ENCODE data around the gene SFXN2. TPM values are rescaled to one million over a fixed set of nuclear protein-coding genes. Genes with fewer than 3 reads are reported as not detected.
A peak's percentile ranks its signal among the peaks of the same experiment; 100 is the strongest.

SFXN2 gene
- total and polyA plus RNA-seq, 4 donors = 3.2 to 8.3 (median 4.3) TPM

GRCh38 chr10:102762401-102763015 is 48.1 kb downstream of the SFXN2 start:
- intact Hi-C loops (cut with DNase I) = no loop called here
- DNase-seq (no peak), ATAC-seq (ENCODE audit: low FRiP score) (peak; percentile 47)
- H3K9me3 ChIP-seq (ENCODE audit: control insufficient read depth, low read length) = no peaks in the 10 kb centered on the region
- H3K27me3 ChIP-seq (ENCODE audit: control insufficient read depth in 1 of 2, insufficient read depth in 2 of 2, low read length in 1 of 2) = no peaks in the 10 kb centered on the region
- H3K27ac ChIP-seq (ENCODE audit: low read depth in 1 of 2, low read length in 2 of 2) = no peak overlapping the region
- 62 to 72% methylated on average over 7 of the region's 7 CpGs for WGBS, 2 donors
- peaks cover 0 to 8% of the 10 kb centered on the region in 2 donors for H3K4me1 ChIP-seq (ENCODE audit: control insufficient read depth in 1 of 2, insufficient read depth in 2 of 2, low read length in 2 of 2)
- H3K36me3 ChIP-seq (ENCODE audit: control insufficient read depth in 1 of 2, insufficient read depth in 2 of 2, low read length in 1 of 2) = no peaks in the 10 kb centered on the region
- no peak overlapping the region for H3K4me3 ChIP-seq (ENCODE audit: low read length in 2 of 2)

- intact Hi-C loops (cut with DNase I) = no loop called here
- no peaks in the 10 kb centered on the region for H3K27me3 ChIP-seq (ENCODE audit: control insufficient read depth in 1 of 2, insufficient read depth in 2 of 2, low read length in 1 of 2)
- no peaks in the 10 kb centered on the region for H3K9me3 ChIP-seq (ENCODE audit: control insufficient read depth, low read length)
- H3K27ac ChIP-seq (ENCODE audit: low read depth in 1 of 2, low read length in 2 of 2) = peak overlapping the region in 1 of 2 donors; percentile 25
- DNase-seq = no peak
- H3K36me3 ChIP-seq (ENCODE audit: control insufficient read depth in 1 of 2, insufficient read depth in 2 of 2, low read length in 1 of 2) = no peaks in the 10 kb centered on the region
- WGBS, 2 donors = 82 to 83% methylated on average over 7 of the region's 7 CpGs
- no peak overlapping the region for H3K4me3 ChIP-seq (ENCODE audit: low read length in 2 of 2)
- ATAC-seq (ENCODE audit: low FRiP score) = peak; percentile 68
- H3K4me1 ChIP-seq (ENCODE audit: control insufficient read depth in 1 of 2, insufficient read depth in 2 of 2, low read length in 2 of 2) = peaks cover 2 to 8% of the 10 kb centered on the region in 2 donors
Measured at GRCh38 chr10:102763037-102763607, 48.7 kb downstream of the SFXN2 start.

DNA sequence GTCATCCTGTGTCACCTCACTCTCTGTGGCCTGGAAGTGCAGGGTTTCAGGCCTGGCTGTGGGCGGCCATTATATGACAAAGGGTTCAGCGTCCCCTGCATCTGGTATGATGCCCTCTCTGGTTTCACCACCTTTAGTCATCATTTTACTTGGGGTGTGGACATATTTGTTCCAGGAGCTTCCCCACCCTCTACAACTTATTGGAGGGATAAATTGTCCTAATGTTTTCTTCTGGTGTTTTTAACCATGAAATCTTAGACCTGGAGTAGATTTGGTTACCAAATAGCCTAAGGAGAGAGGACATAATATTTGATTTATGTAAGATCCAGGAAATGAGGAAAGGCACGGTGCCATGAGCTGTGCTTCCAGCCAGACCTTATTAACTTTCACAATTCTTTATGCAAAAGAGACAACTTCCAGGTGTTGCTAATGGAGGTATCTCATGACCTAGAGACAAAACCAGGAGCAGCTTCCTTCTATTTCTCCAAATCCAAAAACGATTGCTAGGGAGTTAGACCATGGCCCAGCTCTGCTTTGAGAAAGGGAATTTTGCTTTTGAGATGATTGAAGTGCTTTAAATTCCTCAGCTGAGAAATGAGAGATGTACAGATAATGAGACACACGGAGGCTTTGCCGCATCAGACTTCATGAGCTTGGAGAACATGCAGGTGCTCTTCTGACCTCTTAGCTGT is 50.2 kb downstream of the SFXN2 start:
- peaks cover 2 to 4% of the 10 kb centered on the region in 2 donors for H3K4me1 ChIP-seq (ENCODE audit: control insufficient read depth in 1 of 2, insufficient read depth in 2 of 2, low read length in 2 of 2)

DNA sequence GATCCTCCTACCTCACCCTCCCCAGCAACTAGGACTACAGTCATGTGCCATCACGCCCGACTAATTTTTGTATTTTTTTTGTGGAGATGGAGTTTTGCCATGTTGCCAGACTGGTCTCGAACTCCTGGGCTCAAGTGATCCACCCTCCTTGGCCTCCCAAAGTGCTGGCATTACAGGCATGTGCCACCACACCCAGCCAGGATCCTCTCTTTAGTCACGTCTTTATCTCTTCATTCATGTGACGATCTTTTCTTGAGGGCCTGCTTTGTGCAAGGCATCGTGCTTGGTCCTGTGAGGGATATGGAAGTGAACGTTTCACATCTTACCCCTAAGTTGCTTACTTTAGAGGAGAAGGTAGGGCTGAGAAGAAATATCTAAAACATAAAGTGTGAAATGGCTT is 50.9 kb downstream of the SFXN2 start:
- 64 to 73% methylated on average over 7 of the region's 7 CpGs for WGBS, 2 donors
- no peaks in the 10 kb centered on the region for H3K36me3 ChIP-seq (ENCODE audit: control insufficient read depth in 1 of 2, insufficient read depth in 2 of 2, low read length in 1 of 2)
- H3K9me3 ChIP-seq (ENCODE audit: control insufficient read depth, low read length) = no peaks in the 10 kb centered on the region
- no peak overlapping the region for H3K27ac ChIP-seq (ENCODE audit: low read depth in 1 of 2, low read length in 2 of 2)
- H3K4me1 ChIP-seq (ENCODE audit: control insufficient read depth in 1 of 2, insufficient read depth in 2 of 2, low read length in 2 of 2) = peaks cover 2 to 4% of the 10 kb centered on the region in 2 donors
- H3K27me3 ChIP-seq (ENCODE audit: control insufficient read depth in 1 of 2, insufficient read depth in 2 of 2, low read length in 1 of 2) = no peaks in the 10 kb centered on the region
- intact Hi-C loops (cut with DNase I) = no loop called here
- ATAC-seq (ENCODE audit: low FRiP score) (no peak), DNase-seq (no peak)
- H3K4me3 ChIP-seq (ENCODE audit: low read length in 2 of 2) = no peak overlapping the region

More for the DNA sequence above, 50.2 kb downstream of the SFXN2 start:
- Histone ChIP-seq H3K4me3 (ENCODE audit: low read length in 2 of 2) (no peak overlapping the region), H3K27me3 (ENCODE audit: control insufficient read depth in 1 of 2, insufficient read depth in 2 of 2, low read length in 1 of 2) (no peaks in the 10 kb centered on the region), H3K36me3 (ENCODE audit: control insufficient read depth in 1 of 2, insufficient read depth in 2 of 2, low read length in 1 of 2) (no peaks in the 10 kb centered on the region), H3K27ac (ENCODE audit: low read depth in 1 of 2, low read length in 2 of 2) (no peak overlapping the region), H3K9me3 (ENCODE audit: control insufficient read depth, low read length) (no peaks in the 10 kb centered on the region)
- WGBS, 2 donors = 60 to 66% methylated on average over 6 of the region's 6 CpGs
- intact Hi-C loops (cut with DNase I) = no loop called here
- ATAC-seq (ENCODE audit: low FRiP score) (no peak), DNase-seq (no peak)

- H3K27ac ChIP-seq (ENCODE audit: low read depth in 1 of 2, low read length in 2 of 2) = no peak overlapping the region
- H3K4me1 ChIP-seq (ENCODE audit: control insufficient read depth in 1 of 2, insufficient read depth in 2 of 2, low read length in 2 of 2) = peaks cover 2 to 4% of the 10 kb centered on the region in 2 donors
Measured at GRCh38 chr10:102767428-102768160, 53.2 kb downstream of the SFXN2 start.

DNA sequence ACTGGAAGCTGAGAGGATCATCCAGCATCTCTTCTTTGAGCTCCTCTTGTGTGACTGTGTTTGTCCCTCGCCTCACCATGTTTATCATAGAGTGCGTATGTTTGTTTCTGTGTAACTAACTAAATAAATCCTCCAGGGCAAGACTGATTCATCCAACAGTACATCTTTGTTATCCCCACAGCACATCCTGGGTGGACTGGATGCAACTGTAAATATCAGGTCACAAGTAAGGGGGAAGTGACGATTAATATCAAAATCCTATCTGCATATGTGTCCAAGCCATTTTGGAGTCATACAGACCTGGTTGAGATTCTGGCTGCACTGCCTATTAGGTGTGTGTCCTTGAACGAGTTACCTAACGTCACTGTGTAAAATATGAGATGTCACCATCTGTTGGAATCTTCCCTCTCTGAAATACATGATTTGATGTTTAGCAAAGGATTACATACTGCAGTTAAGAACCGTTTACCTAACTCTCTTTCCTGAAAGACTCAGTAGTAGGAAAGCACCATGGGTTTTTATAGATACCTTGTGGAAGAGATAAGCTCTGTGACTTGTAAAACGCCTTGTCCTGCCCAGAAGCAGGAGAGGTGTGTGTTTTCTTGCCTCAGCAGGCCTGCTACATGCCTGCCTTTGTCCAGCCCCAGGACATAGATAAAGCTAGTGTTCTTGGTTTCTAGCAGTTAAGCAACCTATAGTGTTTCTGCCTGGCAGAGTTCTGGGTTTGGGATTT is 55.1 kb downstream of the SFXN2 start:
- DNase-seq = no peak
- 76% methylated on average over 7 of the region's 7 CpGs for WGBS, 2 donors
- intact Hi-C loops (cut with DNase I) = no loop called here
- no peak for ATAC-seq (ENCODE audit: low FRiP score)
- H3K36me3 ChIP-seq (ENCODE audit: control insufficient read depth in 1 of 2, insufficient read depth in 2 of 2, low read length in 1 of 2) = no peaks in the 10 kb centered on the region
- no peaks in the 10 kb centered on the region for H3K9me3 ChIP-seq (ENCODE audit: control insufficient read depth, low read length)
- H3K4me1 ChIP-seq (ENCODE audit: control insufficient read depth in 1 of 2, insufficient read depth in 2 of 2, low read length in 2 of 2) = peaks cover 2 to 4% of the 10 kb centered on the region in 2 donors
- H3K27ac ChIP-seq (ENCODE audit: low read depth in 1 of 2, low read length in 2 of 2) = no peak overlapping the region
- no peak overlapping the region for H3K4me3 ChIP-seq (ENCODE audit: low read length in 2 of 2)
- H3K27me3 ChIP-seq (ENCODE audit: control insufficient read depth in 1 of 2, insufficient read depth in 2 of 2, low read length in 1 of 2) = no peaks in the 10 kb centered on the region

More at GRCh38 chr10:102767428-102768160, 53.2 kb downstream of the SFXN2 start:
- ATAC-seq (ENCODE audit: low FRiP score) (no peak), DNase-seq (no peak)
- intact Hi-C loops (cut with DNase I) = no loop called here
- no peaks in the 10 kb centered on the region for H3K27me3 ChIP-seq (ENCODE audit: control insufficient read depth in 1 of 2, insufficient read depth in 2 of 2, low read length in 1 of 2)
- no peaks in the 10 kb centered on the region for H3K9me3 ChIP-seq (ENCODE audit: control insufficient read depth, low read length)
- H3K4me3 ChIP-seq (ENCODE audit: low read length in 2 of 2) = no peak overlapping the region
- no peaks in the 10 kb centered on the region for H3K36me3 ChIP-seq (ENCODE audit: control insufficient read depth in 1 of 2, insufficient read depth in 2 of 2, low read length in 1 of 2)
- 75% methylated on average over 9 of the region's 9 CpGs for WGBS, 2 donors

DNA sequence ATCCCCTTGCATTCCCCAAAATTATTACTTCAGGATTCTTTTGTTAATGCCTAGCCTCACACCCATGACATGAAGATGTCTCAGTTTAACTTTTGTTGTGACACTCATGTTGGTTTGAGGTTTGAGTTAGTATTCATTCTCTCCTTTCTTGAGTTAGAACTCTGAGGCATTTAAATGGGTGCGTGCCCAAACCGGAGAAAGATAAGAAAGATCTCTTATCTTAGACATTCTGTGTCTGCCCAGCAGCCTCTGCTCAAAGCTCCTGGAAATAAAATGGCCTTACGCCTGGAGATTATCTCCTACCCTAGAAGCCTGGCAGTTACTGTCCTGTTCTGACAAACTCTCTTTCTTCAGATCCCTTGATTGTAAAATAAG is 55.7 kb downstream of the SFXN2 start:
- Histone ChIP-seq H3K27me3 (ENCODE audit: control insufficient read depth in 1 of 2, insufficient read depth in 2 of 2, low read length in 1 of 2) (no peaks in the 10 kb centered on the region), H3K27ac (ENCODE audit: low read depth in 1 of 2, low read length in 2 of 2) (peak overlapping the region in 1 of 2 donors; percentile 11), H3K4me3 (ENCODE audit: low read length in 2 of 2) (no peak overlapping the region), H3K36me3 (ENCODE audit: control insufficient read depth in 1 of 2, insufficient read depth in 2 of 2, low read length in 1 of 2) (no peaks in the 10 kb centered on the region), H3K4me1 (ENCODE audit: control insufficient read depth in 1 of 2, insufficient read depth in 2 of 2, low read length in 2 of 2) (peaks cover 0 to 2% of the 10 kb centered on the region in 2 donors), H3K9me3 (ENCODE audit: control insufficient read depth, low read length) (no peaks in the 10 kb centered on the region)
- no peak for ATAC-seq (ENCODE audit: low FRiP score)
- 36 to 50% methylated on average over 3 of the region's 3 CpGs for WGBS, 2 donors
- intact Hi-C loops (cut with DNase I) = no loop called here
- no peak for DNase-seq

- DNase-seq = no peak
- Histone ChIP-seq H3K27me3 (ENCODE audit: control insufficient read depth in 1 of 2, insufficient read depth in 2 of 2, low read length in 1 of 2) (no peaks in the 10 kb centered on the region), H3K27ac (ENCODE audit: low read depth in 1 of 2, low read length in 2 of 2) (no peak overlapping the region), H3K4me1 (ENCODE audit: control insufficient read depth in 1 of 2, insufficient read depth in 2 of 2, low read length in 2 of 2) (peaks cover 0 to 2% of the 10 kb centered on the region in 2 donors), H3K9me3 (ENCODE audit: control insufficient read depth, low read length) (no peaks in the 10 kb centered on the region), H3K36me3 (ENCODE audit: control insufficient read depth in 1 of 2, insufficient read depth in 2 of 2, low read length in 1 of 2) (no peaks in the 10 kb centered on the region), H3K4me3 (ENCODE audit: low read length in 2 of 2) (no peak overlapping the region)
- WGBS, 2 donors = 81 to 83% methylated on average over 1 of the region's 1 CpG
- intact Hi-C loops (cut with DNase I) = no loop called here
- no peak for ATAC-seq (ENCODE audit: low FRiP score)
Measured at GRCh38 chr10:102770792-102771191, 56.4 kb downstream of the SFXN2 start.

Measured in aorta (tissue), 5 donors.